Parathyroid adenoma (tissue), 2 donors: ENCODE measurements around the gene RBM33.

Experiments
- H2AFZ ChIP-seq: fragments of 300-600 bp; sonication (generic); one replicate; pipeline ENCODE4 v1.7.0; 2017; ENCODE audit warnings: antibody characterized with exemption, mild to moderate bottlenecking
- H3K27ac ChIP-seq: fragments of 300-600 bp; sonication (generic); one replicate; pipeline ENCODE4 v1.7.0; 2017
- H3K27me3 ChIP-seq: fragments of 300-600 bp; sonication (generic); one replicate; pipeline ENCODE4 v1.7.0; 2017; ENCODE audit warnings: low read length; ENCODE audit not compliant: control insufficient read depth, insufficient read depth
- H3K36me3 ChIP-seq: fragments of 300-600 bp; sonication (generic); one replicate; pipeline ENCODE4 v1.7.0; 2017; ENCODE audit warnings: low read length; ENCODE audit not compliant: control insufficient read depth, insufficient read depth
- H3K4me1 ChIP-seq: fragments of 300-600 bp; sonication (generic); one replicate; pipeline ENCODE4 v1.7.0; 2017; ENCODE audit warnings: control low read depth
- H3K4me2 ChIP-seq: fragments of 300-600 bp; sonication (generic); one replicate; pipeline ENCODE4 v1.7.0; 2017; ENCODE audit warnings: low read length
- H3K4me3 ChIP-seq: fragments of 300-600 bp; sonication (generic); one replicate; pipeline ENCODE4 v1.7.0; 2017; ENCODE audit warnings: low read depth, low read length
- H3K79me2 ChIP-seq: fragments of 300-600 bp; sonication (generic); one replicate; pipeline ENCODE4 v1.7.0; 2017; ENCODE audit warnings: control low read depth
- H3K9ac ChIP-seq: fragments of 300-600 bp; sonication (generic); one replicate; pipeline ENCODE4 v1.7.0; 2017; ENCODE audit warnings: mild to moderate bottlenecking
- H3K9me3 ChIP-seq: fragments of 300-600 bp; sonication (generic); one replicate; pipeline ENCODE4 v1.7.0; 2017; ENCODE audit warnings: low read length; ENCODE audit not compliant: control insufficient read depth
- TF ChIP-seq, protein P1 (sequence below): fragments of 300-600 bp; sonication (generic); IDR thresholded peaks from one replicate; pipeline ENCODE4 v1.7.0; 2017; ENCODE audit warnings: antibody characterized with exemption, mild to moderate bottlenecking
- donor health status: primary hyperparathyroidism.

Gene RBM33

GRCh38 chr7:155692317-155692716 lies 47.9 kb downstream of the RBM33 start:
- peaks cover 55% of the 10 kb centered on the region for H3K79me2 ChIP-seq
- no peak overlapping the region for H2AFZ ChIP-seq
- no peak overlapping the region for H3K27ac ChIP-seq
- H3K4me1 ChIP-seq, result no peaks in the 10 kb centered on the region
- no peak overlapping the region for H3K4me3 ChIP-seq
- H3K4me2 ChIP-seq, result no peak overlapping the region
- H3K9ac ChIP-seq, result no peak overlapping the region
- no peaks in the 10 kb centered on the region for H3K9me3 ChIP-seq
- H3K27me3 ChIP-seq, result no peaks in the 10 kb centered on the region
- H3K36me3 ChIP-seq, result no peaks in the 10 kb centered on the region
- TF ChIP-seq, protein P1, sequence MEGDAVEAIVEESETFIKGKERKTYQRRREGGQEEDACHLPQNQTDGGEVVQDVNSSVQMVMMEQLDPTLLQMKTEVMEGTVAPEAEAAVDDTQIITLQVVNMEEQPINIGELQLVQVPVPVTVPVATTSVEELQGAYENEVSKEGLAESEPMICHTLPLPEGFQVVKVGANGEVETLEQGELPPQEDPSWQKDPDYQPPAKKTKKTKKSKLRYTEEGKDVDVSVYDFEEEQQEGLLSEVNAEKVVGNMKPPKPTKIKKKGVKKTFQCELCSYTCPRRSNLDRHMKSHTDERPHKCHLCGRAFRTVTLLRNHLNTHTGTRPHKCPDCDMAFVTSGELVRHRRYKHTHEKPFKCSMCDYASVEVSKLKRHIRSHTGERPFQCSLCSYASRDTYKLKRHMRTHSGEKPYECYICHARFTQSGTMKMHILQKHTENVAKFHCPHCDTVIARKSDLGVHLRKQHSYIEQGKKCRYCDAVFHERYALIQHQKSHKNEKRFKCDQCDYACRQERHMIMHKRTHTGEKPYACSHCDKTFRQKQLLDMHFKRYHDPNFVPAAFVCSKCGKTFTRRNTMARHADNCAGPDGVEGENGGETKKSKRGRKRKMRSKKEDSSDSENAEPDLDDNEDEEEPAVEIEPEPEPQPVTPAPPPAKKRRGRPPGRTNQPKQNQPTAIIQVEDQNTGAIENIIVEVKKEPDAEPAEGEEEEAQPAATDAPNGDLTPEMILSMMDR, result no peak

- no peak overlapping the region for H3K27ac ChIP-seq
- H3K9ac ChIP-seq, result no peak overlapping the region
- no peaks in the 10 kb centered on the region for H3K36me3 ChIP-seq
- no peaks in the 10 kb centered on the region for H3K4me1 ChIP-seq
- TF ChIP-seq, protein P1, result no peak
- H3K79me2 ChIP-seq, result peaks cover 60% of the 10 kb centered on the region
- no peaks in the 10 kb centered on the region for H3K9me3 ChIP-seq
- H3K27me3 ChIP-seq, result no peaks in the 10 kb centered on the region
- H2AFZ ChIP-seq, result no peak overlapping the region
- no peak overlapping the region for H3K4me2 ChIP-seq
- no peak overlapping the region for H3K4me3 ChIP-seq
Measured at GRCh38 chr7:155693826-155694225, 49.4 kb downstream of the RBM33 start.

DNA sequence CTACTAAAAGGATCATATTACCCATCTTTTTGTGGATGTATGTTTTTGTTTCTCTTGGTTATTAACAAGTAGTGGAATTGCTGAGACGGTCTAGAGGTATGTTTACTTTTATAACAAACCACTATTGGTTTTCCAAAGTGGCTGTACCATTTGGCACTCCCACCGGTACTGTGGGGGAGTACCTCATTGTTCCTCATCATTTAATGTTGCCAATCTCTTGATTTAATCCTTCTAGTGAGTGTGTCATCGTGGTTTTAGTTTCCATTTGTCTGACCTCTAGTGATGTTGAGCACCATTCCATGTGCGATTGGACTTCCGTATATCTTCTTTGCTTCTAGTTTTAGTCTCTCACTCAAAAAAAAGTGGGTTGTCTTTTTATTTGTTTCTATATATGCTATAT lies 50.4 kb downstream of the RBM33 start:
- H3K79me2 ChIP-seq, result peaks cover 63% of the 10 kb centered on the region
- no peaks in the 10 kb centered on the region for H3K9me3 ChIP-seq
- H2AFZ ChIP-seq, result no peak overlapping the region
- no peak overlapping the region for H3K27ac ChIP-seq
- no peaks in the 10 kb centered on the region for H3K27me3 ChIP-seq
- no peaks in the 10 kb centered on the region for H3K36me3 ChIP-seq
- H3K4me1 ChIP-seq, result no peaks in the 10 kb centered on the region
- H3K4me3 ChIP-seq, result no peak overlapping the region
- H3K9ac ChIP-seq, result no peak overlapping the region
- TF ChIP-seq, protein P1, result no peak
- H3K4me2 ChIP-seq, result no peak overlapping the region

DNA sequence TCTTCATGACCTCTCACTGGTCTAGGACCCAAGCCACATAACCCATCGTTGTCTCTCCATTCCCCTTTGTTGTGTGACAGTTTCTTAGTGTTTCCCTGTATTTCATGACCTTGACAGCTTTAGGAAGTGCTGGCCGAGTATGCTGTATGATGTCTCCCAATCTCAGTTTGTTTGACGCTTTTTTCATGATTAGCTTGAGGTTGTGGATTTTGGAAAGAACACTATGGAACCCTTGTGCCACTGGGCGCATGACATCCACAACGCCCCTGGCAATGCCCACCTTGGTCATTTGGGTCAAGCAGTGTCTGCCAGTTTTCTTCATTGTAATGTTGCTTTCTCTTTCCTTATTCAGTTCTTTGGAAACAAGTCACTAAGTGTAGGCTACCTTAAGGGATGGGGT lies 52.3 kb downstream of the RBM33 start:
- Histone ChIP-seq H3K36me3 (no peaks in the 10 kb centered on the region), H3K4me3 (no peak overlapping the region), H3K9me3 (no peaks in the 10 kb centered on the region), H2AFZ (no peak overlapping the region), H3K27ac (no peak overlapping the region), H3K9ac (no peak overlapping the region), H3K4me2 (no peak overlapping the region), H3K27me3 (no peaks in the 10 kb centered on the region), H3K79me2 (peaks cover 50% of the 10 kb centered on the region), H3K4me1 (no peaks in the 10 kb centered on the region)
- TF ChIP-seq, protein P1, result no peak

- Histone ChIP-seq H3K27ac (no peak overlapping the region), H3K27me3 (no peaks in the 10 kb centered on the region), H3K4me1 (no peaks in the 10 kb centered on the region), H3K4me2 (no peak overlapping the region), H3K4me3 (no peak overlapping the region), H3K9ac (no peak overlapping the region), H3K79me2 (peaks cover 56% of the 10 kb centered on the region), H2AFZ (no peak overlapping the region), H3K36me3 (no peaks in the 10 kb centered on the region), H3K9me3 (no peaks in the 10 kb centered on the region)
- TF ChIP-seq, protein P1, result no peak
Measured at GRCh38 chr7:155698633-155699032, 54.2 kb downstream of the RBM33 start.
